NCI-H774 (cell line): Measurements from ENCODE around the gene PDXK.

Source experiments
- DNase-seq: peaks from one replicate; lab custom pipeline; 2025; lab: John Stamatoyannopoulos, UW

Gene PDXK

GRCh38 chr21:43763901-43764523 lies 45.1 kb downstream of the PDXK start:
- no peak for DNase-seq

DNA sequence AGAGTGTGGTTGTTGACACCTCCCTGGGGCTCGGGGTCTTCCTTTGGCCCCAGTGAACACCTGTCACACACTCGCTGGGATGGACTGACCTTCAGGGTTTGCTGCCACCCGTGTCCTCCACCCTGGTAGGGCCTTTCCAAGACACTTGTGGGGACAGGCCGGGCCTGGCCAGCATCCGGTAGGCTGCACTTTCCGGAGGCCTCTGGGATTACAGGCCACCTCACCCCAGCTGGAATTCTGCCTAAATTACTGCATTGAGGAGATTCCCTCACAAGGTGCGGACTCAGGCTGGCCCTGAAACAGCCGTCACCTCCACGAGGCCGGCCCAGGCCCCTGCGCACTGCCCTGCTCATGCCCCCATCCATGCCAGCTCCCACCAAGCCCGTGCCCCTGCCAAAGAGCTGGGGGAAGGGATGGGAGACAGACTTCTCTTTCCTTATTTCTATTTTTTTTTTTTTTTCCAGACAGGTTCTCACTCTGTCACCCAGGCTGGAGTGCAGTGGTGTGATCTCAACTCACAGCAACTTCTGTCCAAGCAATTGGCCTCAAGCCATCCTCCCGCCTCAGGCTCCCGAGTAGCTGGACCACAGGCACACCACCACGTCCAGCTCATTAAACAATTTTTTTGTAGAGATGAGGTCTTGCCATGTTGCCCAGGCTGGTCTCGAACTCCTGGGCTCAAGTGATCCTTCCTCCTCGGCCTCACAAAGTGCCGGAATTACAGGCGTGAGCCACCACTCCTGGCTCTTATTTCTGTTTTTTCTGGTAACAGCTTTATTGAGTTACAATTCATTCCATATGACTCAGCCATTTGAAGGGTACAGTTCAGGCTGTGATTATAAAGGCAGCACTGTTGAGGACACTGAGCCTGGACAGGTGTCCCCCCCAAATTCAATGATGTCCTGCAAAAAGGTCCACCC lies 45.9 kb downstream of the PDXK start:
- no peak for DNase-seq

GRCh38 chr21:43766734-43767497 lies 48.0 kb downstream of the PDXK start:
- no peak for DNase-seq

DNA sequence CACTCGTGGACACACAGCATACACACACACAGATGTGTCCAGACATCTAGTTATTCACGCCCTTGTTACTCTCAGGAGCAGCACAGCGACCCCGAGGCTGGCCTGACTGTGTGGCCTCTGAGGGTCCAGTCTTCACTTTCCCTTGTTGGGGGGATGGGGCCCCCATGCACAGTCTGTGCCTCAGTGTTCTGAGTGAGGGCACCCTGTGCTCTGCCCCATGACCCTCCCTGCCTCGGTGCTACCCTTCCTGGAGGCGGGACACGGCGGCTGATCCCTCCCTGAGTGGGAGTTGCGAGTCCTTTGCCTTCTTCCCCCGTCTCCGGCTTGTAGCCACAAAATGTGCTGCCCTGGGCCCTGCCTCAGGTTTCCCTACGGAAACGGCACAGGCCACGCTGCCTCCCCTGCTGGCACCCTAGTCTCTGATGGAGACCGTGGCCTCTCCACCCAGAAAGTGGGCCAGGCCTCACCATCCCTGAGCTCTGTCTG lies 48.6 kb downstream of the PDXK start:
- DNase-seq = no peak

DNA sequence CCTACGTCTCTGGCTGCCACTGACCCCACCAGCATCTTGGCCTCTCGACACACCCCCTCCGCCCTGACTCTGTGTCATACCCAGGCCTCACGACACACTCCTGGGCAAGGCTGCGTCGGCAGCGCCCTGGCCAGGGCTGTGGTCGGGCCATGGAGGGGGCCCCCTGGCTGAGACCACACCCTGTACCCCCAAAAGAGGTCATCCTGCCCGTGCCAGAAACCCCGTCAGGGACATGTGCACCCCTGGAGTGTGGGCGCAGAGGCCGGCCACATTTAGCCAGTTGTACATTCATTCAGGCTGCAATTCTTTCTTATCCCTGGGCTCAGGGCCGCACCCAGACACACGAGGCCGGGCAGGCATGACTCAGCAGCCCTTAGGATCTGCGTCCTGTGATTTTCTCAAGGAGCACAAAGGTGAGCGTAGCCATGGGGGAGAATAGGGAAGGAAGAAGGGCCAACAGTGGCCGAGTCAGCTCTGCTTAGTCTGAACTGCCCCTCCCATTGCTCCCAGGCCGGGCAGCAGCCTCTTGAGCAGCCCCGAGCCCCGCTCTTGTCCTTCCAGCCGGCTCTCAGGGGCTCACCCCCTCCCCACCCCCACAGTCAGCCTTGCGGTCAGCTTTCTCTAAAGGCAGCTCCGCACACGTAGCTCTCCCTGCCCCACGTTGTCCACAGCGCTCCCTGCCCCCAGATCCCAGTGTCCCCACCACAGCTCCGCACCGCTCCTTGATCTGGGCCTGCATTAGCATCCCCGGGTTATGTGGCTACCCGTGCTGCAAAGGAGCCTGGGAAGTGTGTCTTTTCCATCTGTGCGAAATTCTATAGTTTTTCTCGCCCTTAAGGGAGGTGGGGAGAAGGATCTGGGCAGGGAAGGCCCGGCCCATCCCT lies 49.3 kb downstream of the PDXK start:
- DNase-seq = no peak

DNA sequence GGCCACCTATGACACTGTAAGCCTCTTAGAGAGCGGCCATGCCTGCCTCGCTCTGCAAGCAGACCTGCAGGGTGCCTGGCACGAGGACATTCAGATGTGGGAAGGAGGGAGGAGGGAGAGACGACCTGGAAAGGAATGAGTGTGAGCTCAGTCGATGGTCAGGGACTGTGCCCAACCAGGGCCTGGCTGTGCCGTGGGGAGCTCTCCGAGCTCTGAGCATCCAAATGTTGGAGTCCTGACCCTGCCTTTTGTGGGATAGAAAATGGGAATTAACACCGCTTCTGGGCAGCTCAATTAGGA lies 49.9 kb downstream of the PDXK start:
- no peak for DNase-seq

DNA sequence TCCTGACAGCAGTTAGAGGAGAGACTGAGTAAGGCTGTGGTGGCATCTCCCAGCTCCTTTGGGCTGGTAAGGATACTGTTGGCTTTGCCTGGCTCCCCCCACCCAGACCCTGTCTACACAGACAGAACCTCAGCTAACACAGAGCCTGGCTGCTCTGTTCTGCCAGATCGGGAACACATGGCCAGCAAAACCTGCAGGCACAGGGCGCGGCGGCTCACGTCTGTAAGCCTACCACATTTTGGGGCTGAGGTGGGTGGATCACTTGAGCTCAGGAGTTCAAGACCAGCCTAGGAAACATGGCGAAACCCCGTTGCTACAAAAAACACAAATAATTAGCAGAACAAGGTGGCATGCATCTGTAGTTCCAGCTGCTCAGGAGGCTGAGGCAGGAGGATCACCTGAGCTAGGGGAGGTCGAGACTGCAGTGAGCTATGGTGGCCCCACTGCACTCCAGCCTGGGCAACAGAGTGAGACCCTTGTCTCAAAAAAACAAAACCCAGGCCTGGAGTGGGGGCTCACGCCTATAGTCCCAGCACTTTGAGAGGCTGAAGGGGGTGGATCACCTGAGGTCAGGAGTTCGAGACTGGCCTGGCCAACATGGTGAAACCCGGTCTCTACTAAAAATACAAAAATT lies 50.5 kb downstream of the PDXK start:
- DNase-seq = no peak

- no peak for DNase-seq
Measured at GRCh38 chr21:43770066-43770655, 51.2 kb downstream of the PDXK start.

GRCh38 chr21:43771199-43771675 lies 52.3 kb downstream of the PDXK start:
- DNase-seq = no peak

- DNase-seq = no peak
Measured at GRCh38 chr21:43771698-43772424, 52.9 kb downstream of the PDXK start.

DNA sequence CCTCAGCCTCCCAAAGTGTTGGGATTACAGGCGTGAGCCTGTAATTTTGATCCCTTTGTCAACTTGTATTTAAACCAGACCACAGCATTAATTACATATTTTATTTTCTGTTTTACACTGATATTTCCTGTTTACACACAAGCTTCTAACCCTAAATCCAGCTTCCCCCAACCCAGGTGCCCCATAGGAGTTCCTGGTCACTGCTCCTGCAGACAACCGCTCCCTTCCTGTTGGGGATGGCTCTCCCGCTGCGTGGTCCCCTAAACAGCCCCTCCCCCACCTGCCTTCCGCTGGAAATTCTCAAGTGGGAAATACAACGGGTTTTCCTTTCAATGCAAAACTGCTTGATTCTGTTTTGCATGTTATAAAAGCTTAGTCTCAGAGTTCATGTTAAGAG lies 53.5 kb downstream of the PDXK start:
- DNase-seq = no peak

DNA sequence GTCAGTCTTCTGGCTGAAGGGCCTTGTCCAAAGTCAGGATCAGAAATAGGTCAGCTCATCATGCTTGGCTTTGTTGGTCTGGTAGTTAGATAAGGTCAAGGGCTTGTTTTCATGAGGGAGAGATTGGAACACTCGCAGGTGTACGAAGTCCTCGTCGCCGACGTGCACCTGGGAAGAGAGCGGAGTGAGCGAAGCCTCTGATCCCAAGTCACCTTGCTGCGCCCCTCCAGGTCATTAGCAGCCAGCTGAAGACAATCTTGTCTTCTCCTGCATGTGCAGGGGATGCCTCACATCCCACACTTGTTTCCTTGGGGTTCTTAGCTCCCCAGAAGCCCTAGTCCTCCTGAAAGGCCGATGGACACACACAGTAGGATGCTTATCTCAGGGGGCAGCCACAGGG lies 55.2 kb downstream of the PDXK start:
- no peak for DNase-seq

DNA sequence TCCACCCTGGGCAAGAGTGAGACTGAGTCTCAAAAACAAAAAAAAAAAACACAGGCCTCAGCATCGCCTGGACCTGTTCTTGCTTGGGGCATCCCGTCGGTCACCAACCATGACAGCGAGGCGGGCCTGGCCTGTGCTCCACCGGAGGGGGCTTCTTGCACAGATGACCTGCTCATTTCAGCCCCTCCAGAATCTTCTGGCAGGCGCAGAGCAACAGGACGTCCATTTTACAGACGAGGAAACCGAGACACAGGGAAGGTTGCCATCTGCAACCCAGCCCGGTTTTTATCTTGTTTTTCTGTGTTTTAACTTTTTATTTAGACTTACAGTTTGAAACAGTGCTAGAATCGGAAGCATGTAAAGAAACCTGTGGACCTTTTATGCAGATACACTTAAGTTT lies 56.3 kb downstream of the PDXK start:
- no peak for DNase-seq

GRCh38 chr21:43775795-43776430 lies 57.0 kb downstream of the PDXK start, which contains the start of gene CSTB:
TSS of gene CSTB (minus strand) at chr21:43776308. CDS start at chr21:43776269, 39 bp downstream.
- no peak for DNase-seq

- DNase-seq = no peak
Measured at GRCh38 chr21:43777953-43778352, 59.0 kb downstream of the PDXK start.

DNA sequence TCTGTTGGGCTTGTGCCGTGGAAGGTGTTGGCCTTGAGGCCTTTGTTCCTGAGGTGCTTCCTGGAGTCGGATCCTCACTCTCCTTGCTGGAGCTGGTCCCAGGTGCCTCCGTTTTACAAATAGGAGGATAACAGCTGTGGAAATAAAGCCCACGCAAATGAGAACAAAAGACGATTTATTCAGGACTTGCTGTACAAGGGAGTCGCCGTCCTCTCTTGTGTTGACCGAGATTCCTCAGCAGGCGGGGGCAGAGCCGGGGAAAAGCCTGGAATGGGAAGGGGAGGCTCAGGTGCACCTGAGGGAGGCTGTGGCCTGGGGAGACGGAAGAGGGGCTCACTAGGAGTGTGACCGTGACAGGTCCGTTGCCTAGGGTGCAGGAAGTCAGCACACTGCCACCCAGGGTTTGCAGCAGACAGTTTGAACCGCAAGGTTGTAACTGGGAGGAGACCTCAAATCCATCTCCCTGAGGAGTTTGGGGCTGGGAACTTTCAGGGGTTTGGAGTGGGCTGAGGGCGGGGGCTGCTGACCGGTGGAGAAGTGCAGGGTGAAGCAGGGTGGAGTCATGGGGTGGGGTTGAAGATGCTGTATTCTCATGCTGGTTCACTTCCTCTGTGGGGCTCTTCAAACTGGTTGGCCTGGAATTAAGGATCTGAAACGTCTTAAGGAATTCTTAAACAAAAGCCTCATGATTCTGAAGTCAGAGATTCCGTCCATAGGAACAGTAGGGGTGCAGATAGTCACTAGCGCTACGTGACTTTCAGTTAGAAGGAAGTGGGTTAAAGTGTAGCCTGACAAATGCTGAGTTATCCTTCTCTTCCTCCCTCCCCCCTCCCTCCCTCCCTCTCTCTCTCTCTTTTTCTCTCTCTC lies 59.8 kb downstream of the PDXK start:
- DNase-seq = no peak

DNA sequence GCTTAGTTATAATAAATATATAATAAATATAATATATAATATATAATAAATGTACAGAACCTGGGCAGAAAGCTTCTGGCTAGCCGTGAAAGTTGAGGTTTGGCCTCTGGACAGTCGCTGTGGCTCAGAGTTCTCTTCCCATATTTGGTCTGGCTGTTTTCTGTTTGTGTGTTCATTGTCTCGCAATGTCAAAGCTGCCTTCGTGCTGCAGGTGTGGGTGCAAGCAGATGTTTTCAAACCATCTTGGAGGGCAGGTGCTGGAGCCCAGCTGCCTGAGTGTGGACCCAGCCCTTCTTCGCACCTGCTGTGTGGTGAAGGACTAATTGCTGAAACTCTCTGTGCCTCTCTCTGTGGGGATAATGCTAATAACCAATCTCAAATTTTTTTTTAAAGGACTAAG lies 60.7 kb downstream of the PDXK start:
- peak; percentile 59 for DNase-seq

DNA sequence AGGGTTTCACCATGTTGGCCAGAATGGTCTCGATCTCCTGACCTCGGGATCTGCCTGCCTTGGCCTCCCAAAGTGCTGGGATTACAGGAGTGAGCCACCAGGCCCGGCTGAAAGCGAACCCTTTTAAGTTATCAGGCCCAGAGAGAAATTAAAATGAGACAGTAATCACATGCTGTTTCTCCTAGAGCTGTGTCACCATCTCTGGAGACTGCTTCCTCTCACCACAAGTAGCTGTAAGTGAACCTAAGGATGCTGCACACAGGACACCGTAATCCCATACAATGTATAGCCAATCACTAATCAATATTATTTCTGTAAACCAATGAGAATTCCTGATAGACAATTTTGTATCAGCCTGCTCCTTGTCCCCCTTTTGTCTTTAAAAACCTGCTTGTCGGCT lies 62.9 kb downstream of the PDXK start:
- no peak for DNase-seq
